ENCODE results near the gene VPS9D1.

VPS9D1 gene, protein sequence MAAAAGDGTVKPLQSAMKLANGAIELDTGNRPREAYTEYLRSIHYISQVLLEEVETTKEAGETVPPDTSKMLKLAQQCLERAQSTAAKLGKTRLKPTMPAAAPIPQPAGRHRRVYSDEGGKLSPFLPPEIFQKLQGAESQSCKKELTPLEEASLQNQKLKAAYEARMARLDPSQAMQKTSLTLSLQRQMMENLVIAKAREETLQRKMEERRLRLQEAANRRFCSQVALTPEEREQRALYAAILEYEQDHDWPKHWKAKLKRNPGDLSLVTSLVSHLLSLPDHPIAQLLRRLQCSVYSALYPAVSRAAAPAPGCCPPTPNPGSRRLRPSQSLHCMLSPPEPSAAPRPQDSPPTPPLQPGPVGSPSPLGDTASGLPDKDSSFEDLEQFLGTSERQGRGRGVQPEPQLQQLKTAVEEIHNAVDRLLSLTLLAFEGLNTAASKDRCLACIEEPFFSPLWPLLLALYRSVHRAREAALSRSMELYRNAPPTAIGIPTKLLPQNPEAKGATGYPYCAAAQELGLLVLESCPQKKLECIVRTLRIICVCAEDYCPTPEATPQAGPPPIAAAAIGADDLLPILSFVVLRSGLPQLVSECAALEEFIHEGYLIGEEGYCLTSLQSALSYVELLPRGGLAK

DNA sequence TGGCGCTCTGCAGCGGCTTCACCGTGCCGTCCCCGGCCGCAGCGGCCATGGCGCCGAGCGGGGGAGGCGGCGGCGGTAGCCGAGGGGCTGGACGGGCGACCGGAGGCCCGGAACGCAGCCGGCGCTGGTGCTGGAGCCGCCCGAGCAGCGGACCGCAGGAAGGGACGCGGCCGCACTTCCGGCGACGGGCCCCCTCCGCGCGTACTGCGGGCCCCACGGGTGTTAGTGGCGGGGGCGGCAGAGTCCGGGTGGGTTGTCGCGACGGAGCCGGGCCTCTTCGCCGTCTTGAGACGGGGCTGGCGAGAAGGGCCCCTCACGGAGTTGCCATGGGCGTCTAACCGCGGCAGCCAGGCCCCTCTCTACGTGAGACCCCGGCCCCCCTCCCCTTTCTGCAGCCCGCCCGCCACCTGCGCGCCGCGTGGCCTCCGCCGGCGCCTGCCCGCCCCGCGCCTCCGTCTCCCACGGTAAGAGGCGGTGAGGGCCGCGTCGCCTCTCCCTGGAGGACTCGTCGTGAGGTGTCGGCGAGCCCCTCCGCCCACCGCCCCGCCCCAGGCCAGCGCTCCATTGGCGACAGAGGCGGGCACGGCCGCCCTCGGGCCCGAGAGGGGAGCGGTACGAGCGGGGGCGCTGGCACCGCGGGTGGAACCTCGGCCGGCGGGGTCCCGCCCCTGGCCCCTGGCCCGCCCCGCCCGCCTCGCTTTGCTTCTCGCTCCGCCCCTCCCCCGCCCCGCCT is at the start of gene VPS9D1, which contains the start of gene ZNF276:
TSS of gene VPS9D1 (minus strand) at position 86 of the 733 bp plus-strand sequence. CDS start at position 49, 37 bp downstream.
TSS of gene ZNF276 (plus strand) at position 725 of the 733 bp plus-strand sequence. CDS start 104 bp downstream, outside the sequence.
- peak; percentile 11 for DNase-seq

DNA sequence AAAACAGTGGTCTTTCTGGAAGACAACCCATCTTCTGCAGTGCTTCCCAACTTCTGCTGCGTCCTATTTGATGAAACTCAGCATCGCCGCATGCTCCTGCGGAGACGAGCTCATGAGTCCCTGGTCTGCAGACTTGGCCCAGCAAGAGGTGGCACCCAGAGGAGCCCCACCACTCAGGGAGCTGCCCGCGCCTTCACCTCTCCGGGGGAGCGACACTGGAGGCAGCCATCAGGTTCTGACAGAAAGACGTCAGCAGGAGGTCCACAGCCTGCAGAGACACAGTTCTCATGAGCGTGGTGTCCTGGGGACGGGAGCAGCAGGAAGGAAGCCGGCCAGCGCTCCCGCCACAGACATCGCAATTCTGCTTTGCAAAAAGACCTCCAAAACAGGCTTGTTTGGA is 49.7 kb upstream of the VPS9D1 start:
- DNase-seq: no peak

DNA sequence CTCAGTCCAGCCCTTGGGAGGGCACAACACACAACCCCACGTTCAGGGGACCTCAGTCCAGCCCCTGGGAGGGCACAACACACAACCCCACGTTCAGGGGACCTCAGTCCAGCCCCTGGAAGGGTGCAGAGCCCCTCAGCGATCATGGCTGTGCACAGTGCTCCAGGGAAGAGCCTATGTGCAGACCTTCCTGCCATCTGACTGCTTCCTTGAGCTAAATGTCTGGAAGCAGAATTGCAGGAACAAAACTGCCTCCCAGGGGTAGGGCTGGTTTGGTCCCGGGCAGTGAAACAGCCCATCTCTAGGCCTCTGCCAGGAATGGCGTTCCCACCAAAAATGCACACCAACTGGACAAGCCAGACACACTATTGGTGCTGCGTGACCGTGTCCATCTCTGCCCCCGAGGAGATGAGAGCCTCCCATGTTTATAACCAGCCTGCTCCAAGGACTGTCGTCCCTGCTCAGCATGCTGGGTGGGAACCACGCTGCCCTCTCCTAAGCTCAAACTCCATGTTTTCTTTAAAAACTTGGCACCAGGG is 44.7 kb upstream of the VPS9D1 start:
- no peak for DNase-seq

DNA sequence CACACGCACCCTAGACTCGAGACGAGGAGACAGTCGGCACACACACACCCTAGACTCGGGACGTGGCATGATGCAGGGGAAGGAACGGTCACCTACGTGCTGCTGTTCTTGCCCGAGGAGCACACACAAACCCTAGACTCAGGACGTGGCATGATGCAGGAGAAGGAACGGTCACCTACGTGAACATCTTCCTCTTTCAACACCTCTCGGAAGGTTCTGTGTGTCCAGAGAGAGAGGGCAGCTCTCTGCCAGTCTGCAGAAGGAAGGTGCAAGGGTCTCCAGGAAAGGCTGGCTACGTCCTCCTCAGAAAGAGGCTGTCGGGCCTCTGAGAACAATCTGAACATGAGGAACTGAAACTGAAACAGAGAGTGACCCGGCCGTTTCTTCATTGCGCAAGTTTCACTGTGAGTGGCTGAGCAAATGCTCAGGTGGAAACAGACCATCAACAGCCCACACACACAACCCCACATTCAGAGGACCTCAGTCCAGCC is 44.1 kb upstream of the VPS9D1 start:
- no peak for DNase-seq

DNA sequence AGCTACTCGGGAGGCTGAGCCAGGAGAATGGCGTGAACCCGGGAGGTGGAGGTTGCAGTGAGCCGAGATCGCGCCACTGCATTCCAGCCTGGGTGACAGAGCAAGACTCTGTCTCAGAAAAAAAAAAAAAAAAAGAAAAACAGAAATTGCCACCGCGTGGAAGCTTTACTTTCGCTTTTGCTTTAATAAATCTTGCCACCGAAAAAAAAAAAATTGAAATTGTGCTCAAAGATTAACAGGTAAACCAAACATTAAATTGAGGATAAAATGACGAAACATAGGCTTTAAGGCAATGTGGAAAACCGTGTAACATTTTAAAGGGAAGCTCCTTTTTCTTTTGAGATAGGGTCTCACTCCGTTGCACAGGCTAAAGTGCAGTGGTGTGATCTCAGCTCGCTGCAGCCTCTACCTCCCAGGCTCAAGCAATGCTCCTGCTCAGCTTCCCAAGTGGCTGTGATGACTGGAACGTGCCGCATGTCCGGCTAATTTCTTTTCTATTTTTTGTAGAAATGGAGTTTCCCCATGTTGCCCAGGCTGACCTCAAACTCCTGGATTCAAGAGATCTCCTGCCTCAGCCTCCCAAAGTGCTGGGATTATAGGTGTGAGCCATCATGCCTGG is 40.7 kb upstream of the VPS9D1 start:
- no peak for DNase-seq

DNA sequence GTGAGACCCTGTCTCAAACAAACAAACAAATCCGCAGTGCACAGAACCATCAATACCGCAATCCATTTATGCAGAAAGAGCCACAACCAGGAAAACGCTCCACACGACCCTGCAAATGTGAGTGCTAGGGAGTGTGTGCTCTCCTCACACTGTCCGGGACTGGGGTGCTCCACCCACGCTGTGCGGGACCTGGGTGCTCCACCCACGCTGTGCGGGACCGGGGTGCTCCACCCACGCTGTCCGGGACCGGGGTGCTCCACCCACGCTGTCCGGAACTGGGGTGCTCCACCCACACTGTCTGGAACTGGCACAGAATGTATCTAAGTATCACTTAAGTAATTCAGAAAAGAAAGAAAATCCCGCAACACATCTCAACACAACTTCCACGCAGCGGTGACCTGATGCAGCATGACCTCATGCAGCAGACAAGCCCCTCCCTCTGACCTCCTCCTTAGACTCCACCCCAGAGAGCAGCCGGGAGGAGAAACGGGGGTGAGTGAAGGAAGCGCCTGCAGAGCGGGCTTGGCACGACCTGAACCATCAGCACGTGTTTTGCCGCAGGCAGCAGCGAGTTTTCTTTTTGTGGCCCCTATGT is 39.1 kb upstream of the VPS9D1 start:
- no peak for DNase-seq

DNA sequence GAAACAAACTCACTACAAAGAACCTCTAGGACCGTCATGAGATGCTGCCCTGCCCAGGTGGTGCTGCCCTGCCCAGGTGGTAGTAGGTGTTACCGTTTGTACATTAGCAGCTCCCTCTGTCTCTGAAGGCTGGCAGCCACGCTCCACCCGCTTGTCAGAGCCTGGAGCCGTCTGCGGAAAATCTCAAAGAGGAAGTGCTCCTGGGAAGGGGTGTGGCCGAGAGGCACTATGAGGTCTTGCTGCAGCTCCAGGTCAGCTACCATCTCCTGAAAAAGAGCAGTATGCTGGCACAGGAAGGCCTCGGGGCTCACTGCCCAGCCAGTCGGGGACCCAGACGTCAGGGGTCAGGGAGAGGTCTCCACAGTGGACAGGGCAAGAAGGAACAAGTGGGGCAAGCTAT is 28.9 kb upstream of the VPS9D1 start:
- no peak for DNase-seq

DNA sequence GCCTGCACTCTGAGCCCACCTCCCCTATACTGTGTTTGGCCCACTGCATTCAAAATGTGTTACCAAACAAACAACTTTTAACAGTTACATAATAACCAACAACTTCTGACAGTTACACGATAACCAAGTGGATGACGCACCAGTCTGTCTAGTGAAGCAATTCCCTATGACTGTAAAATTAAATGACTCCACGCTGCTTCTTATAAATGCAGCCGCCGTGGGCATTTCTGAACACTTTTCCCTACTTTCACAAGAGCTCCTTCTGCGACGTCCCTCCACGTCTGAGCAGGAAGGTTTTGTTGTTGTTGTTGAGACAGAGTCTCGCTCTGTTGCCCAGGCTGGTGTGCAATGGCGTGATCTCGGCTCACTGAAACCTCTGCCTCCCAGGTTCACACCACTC is 28.2 kb upstream of the VPS9D1 start:
- no peak for DNase-seq

DNA sequence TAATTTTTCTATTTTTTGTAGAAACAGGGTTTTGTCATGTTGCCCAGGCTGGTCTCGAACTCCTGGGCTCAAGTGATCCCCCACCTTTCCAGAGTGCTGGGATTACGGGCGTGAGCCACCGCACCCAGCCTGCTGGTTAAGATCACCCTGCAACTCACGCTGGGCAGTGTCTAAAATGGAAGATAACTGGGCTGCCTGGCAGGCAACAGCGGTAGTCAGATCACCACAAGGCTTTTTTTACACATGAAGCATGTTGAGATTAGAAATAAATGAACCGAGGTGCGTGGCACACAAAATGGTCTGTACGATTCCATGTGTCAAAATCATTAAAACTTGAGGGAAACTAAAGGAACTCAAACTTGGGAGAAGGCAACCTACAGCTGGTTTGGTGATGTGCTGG is 27.4 kb upstream of the VPS9D1 start:
- no peak for DNase-seq

DNA sequence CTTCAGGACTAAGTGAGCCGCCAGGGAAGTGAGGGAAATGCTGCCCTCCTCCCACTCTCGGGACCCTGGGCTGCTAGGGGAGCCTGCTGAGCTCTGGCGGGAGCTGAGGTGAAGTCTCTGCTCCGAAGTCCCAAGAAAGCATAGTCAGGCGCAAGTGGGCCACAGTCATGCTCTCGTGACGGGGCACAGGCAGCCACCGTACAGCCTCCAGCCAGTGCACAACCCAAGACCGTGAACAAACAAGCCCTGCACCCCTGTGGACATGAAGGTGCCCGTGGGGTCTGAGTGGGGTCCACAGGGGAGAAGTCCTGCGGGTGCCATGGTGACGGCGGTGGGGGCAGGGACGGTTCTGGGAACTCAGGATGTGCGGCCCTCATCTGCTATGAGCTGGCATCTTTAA is 25.3 kb upstream of the VPS9D1 start:
- no peak for DNase-seq

DNA sequence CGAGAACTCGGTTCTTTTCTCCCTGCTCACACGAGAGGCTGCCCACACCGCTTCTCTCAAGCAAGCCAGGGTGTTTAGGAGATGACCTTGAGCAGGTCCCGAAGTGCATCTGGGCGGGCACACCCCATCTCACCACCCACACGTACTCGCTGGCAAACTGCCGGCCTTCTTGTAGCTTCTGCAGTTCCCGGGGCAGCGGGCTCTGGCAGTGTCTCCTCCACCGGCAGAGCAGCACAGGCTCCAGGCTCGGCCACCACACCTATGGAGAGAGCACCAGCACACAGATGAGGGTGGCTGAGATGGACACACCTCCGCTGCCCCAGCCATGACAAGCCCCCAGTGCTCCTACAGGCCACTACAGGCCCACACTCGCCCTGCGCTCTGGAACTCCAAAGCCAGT is 24.1 kb upstream of the VPS9D1 start:
- no peak for DNase-seq

DNA sequence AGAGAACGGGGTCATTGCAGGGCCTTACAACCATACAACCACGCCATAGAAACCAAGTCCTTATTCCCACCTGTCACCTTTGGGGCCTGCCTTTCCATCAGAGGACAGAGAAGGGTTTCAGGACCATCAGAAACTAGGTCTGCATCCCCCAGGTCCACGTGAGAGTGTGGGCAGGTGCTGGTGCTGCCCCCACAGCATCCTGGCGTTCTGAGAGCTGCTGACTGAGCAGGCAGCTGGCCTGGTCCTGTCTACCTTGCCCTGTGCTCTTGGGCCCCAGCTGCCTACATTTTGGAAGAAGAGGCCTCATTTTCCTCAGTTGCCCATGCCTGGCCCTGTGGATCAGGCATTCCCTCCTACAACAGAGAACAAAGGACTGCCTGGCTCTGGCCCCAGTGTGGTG is 22.2 kb upstream of the VPS9D1 start:
- DNase-seq: no peak

DNA sequence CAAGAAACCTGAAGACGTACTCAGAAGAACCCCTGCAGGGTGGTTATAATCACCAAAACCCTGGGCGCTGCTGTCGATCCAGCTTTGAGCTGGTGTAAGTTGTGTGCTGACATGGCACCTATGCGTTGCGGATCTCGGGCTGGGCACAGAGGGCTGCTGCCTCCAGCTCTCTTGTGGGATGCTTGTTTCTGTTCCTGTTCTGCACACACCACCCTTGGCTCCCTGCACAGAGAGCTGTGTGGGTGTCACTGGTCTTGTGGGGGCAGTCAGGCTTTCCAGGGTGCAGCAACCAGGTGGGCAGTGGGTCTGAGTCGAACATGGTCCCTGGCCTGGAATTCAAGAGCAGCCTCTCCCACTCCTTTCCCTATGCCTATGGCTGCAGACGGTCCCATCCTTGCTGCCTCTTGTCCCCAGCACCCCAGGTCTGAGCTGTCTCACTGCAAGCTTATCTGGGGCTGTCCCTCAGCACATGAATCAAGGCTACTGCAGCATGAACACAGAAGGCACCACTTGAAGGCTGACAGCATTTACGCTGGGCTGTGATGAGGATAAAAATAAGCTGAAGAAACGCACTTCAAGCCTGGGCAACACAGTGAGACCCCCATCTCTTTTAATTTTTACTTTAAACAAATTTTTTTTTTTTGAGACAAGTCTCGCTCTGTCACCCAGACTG is 20.8 kb upstream of the VPS9D1 start:
- no peak for DNase-seq

DNA sequence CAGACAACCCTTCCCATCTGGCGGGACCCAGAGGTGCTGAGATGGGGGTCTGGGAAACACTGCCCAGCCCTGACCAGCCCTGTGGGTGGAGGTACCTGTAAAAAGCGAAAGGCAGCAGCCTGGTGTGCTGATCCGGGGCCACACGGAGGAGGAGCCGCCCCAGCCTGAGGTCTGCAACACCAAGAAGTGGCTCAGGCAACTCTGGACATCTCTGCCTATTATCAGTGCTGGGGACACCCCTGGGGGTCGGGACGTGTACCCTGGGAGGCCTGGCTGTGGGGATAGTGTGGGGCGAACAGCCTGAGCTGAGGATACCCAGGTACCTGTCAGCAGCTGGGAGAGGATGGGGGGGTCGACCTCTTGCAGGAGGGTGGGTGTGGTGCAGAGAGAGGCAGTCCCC is 18.7 kb upstream of the VPS9D1 start:
- DNase-seq: no peak

DNA sequence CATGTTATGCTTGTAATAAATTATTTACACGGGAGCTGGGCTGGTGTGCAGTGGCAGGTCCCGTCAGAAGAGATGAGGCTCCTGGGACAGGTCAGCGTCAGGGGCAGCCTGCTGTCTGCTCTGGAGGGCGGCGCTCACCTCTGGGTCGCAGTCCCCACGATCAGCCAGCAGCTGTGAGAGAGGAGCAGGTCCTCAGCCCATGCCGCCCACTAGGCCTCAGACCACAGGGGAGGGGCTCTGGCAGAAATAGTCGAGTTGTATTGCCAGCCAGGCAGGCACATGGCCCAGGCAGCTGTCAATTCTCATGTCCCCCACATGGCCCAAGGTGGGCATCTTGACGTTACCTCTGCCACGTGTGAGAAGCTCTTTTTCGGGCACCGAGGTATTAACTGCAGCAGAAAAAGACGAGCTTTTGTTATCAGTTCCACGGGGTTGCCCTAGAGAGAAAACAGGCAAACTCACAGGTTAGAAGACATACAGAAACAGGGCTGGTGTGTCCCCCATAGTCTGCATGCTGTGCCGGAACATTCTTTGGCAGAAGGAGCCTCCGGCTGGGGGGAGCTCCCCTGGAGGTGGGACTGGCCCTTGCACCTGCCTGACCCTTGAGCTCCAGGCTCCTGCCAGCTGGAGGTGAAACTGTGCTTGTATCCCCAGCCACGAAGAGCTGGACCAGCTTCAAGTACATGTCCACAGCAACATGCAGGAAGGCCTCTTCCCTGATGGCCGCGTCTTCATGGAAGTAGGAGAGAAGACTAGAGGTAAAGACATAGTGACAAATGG is 18.0 kb upstream of the VPS9D1 start:
- no peak for DNase-seq

DNA sequence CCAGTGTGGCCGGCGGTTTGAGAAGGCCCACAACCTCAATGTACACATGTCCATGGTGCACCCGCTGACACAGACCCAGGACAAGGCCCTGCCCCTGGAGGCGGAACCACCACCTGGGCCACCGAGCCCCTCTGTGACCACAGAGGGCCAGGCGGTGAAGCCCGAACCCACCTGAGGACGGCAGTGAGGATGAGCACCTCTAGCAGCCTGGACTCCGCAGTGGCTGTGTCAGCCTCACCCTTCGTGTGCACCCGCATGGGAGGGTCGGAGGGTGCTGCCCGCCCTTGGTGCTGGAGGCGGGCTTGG is 17.3 kb upstream of the VPS9D1 start:
- DNase-seq: no peak

DNA sequence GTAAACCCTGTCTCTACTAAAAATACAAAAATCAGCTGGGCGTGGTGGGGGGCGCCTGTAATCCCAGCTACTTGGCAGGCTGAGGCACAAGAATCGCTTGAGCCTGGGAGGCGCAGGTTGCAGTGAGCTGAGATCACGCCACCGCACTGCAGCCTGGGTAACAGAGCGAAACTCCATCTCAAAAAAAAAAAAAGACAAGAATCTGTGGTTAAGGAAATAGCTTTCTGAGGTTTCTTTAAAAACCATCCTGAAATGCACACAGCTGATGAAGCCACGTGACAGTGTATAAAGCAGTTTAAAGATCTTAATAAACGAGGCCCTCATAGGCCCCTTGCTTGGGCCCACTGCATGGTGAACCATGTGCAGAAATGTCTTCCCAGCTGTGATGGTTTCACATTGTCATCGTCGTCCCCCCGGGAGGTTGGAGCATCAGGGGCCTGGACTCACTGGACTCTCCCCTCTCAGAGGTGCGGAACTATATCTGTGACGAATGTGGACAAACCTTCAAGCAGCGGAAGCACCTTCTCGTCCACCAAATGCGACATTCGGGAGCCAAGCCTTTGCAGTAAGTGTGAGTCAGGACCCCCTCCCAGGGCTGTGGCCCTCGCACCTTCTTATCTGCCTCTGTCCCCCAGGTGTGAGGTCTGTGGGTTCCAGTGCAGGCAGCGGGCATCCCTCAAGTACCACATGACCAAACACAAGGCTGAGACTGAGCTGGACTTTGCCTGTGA is 16.8 kb upstream of the VPS9D1 start:
- no peak for DNase-seq

DNA sequence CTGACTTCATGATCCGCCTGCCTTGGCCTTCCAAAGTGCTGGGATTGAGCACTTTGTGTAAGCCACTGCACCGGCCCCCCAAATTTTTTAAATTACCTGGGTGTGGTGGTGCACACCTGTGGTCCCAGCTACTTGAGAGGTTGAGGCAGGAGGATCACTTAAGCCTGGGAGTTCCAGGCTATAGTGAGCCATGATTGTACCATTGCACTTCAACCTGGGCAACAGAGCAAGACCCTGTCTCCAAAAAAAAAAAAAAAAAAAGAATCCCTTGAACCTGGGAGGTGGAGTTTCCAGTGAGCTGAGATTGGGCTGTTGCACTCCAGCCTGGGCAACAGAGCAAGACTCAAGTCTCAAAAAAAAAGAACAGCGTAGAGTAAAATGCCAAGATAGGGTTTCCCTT is 15.9 kb upstream of the VPS9D1 start:
- no peak for DNase-seq

DNA sequence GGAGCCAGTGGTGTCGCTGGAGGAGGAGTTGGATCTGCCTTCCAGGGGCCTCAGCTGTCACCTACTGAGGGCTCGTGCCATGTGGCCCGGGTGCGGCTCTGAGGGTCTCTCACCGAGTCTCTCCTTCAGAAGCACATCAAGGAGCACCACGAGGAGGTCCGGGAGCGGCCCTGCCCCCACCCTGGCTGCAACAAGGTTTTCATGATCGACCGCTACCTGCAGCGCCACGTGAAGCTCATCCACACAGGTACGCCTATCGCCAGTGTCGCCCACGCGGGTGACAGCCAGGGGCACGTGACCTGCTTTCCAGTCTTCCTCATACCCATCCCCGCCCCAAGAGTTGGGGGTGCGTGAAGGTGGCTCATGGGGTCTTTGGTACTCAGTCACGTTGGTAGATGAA is 13.1 kb upstream of the VPS9D1 start:
- DNase-seq: no peak

DNA sequence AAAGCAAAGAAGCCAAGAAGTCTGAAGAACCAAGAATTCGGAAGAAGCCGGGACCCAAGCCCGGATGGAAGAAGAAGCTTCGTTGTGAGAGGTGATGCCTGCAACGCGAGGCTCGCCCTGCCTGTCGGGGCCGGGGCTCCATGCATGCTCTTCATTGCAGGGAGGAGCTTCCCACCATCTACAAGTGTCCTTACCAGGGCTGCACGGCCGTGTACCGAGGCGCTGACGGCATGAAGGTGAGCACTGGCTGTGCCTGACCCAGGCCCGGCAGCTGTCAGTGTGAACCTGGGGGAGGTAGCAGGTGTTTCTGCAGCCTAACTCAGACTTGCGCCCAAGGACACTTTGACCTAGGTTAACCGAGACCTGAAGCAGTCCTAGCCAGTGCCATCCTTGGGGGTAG is 12.6 kb upstream of the VPS9D1 start:
- DNase-seq: no peak

DNA sequence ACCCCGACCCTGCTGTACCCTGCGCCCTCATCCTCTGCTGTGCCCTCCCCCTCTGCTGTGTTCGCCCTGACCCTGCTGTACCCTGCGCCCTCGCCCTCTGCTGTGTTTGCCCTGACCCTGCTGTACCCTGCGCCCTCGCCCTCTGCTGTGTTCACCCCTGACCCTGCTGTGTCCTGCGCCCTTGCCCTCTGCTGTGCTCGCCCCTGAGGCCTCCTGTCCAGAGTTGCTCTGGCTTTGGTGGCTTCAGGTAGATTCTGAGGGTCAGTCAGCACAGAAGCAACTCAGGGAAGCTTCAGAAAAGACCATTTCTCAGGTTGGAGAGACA is 12.2 kb upstream of the VPS9D1 start:
- DNase-seq: no peak

Measured in GF-D8 (cell line).